ENCODE data around the gene DHRSX. TPM values are rescaled to one million over a fixed set of nuclear protein-coding genes. Genes with fewer than 3 reads are reported as not detected.

Gene DHRSX
- total and polyA plus RNA-seq, 2 of the 8 experiments (the other 6 are each of a cell fraction or from before 2014, with no cell fraction given): 35.1 to 43.4 TPM

GRCh38 chrX:2486476-2487133 lies 14.2 kb downstream of the DHRSX start:
- Histone ChIP-seq H2BK20ac (ENCODE audit: low read length) (no peak overlapping the region), H3K36me3 (ENCODE audit: control insufficient read depth in 2 of 4, insufficient read depth in 4 of 4, low read length in 3 of 4) (peaks cover 10 to 49% (median 36%) of the 10 kb centered on the region in 4 experiments; a peak in 7 of 8 replicates), H4K20me1 (replicated peaks in 1 of 2; ENCODE audit: control insufficient read depth in 1 of 2, insufficient read depth in 2 of 2, low read length in 2 of 2) (peaks cover 12 to 15% of the 10 kb centered on the region in 2 experiments), H2BK5ac (ENCODE audit: low read depth, low read length) (peak overlapping the region; percentile 73), H4K5ac (ENCODE audit: insufficient read length, low read depth, low read length) (no peak overlapping the region), H4K8ac (ENCODE audit: extremely low read depth, insufficient read depth, low read length) (no peak overlapping the region), H3K4me2 (ENCODE audit: insufficient read depth in 1 of 2, low read depth in 2 of 2, low read length in 2 of 2) (no peak overlapping the region), H2BK15ac (ENCODE audit: low read length) (no peak overlapping the region), H2BK120ac (replicated peaks; ENCODE audit: low read depth, low read length) (no peak overlapping the region), H3K14ac (ENCODE audit: insufficient read length) (no peak overlapping the region), H3K23me2 (ENCODE audit: low read depth, low read length) (peaks cover 2% of the 10 kb centered on the region; the same call in 1 of the 2 replicates), H3K18ac (ENCODE audit: extremely low read depth, low read length) (no peak overlapping the region), H3K79me1 (ENCODE audit: low read depth, low read length) (peaks cover 15% of the 10 kb centered on the region), H3K4ac (replicated peaks; ENCODE audit: insufficient read length, low read depth, low read length) (no peak overlapping the region), H3K4me3 (ENCODE audit: extremely low read depth in 1 of 4, insufficient read depth in 2 of 4, low read depth in 3 of 4, low read length in 4 of 4) (no peak overlapping the region), H3K56ac (replicated peaks; ENCODE audit: insufficient read length, low read depth, low read length) (no peak overlapping the region), H3K27ac (ENCODE audit: low read depth, low read length) (no peak overlapping the region; the same call in 1 of the 2 replicates), H3K23ac (ENCODE audit: insufficient read length) (no peak overlapping the region), H3K9me3 (ENCODE audit: insufficient read depth in 2 of 2, low read depth in 1 of 2, low read length in 1 of 2) (no peaks in the 10 kb centered on the region), H3K27me3 (replicated peaks in 1 of 4; ENCODE audit: control insufficient read depth in 3 of 4, extremely low read depth in 1 of 4, insufficient read depth in 3 of 4, low read length in 3 of 4) (no peaks in the 10 kb centered on the region), H2BK12ac (ENCODE audit: low read depth, low read length) (no peak overlapping the region), H3K4me1 (replicated peaks in 1 of 4; ENCODE audit: control insufficient read depth in 3 of 4, insufficient read depth in 4 of 4, low read length in 3 of 4) (peaks cover 5 to 13% (median 8%) of the 10 kb centered on the region in 4 experiments), H4K91ac (replicated peaks; ENCODE audit: insufficient read length, low read length) (no peak overlapping the region), H2AK5ac (ENCODE audit: low read depth, low read length) (no peak overlapping the region), H2AFZ (ENCODE audit: low read length) (no peak overlapping the region), H3K79me2 (ENCODE audit: control insufficient read depth in 1 of 2, insufficient read depth in 2 of 2, low read length in 2 of 2) (peaks cover 6 to 79% of the 10 kb centered on the region in 2 experiments; a peak in 3 of 4 replicates), H3K9ac (replicated peaks in 1 of 4; ENCODE audit: extremely low read depth in 1 of 4, low read depth in 3 of 4, low read length in 3 of 4) (no peak overlapping the region)
- ChIA-PET CTCF (ENCODE audit: partially characterized antibody) (no interaction called here), POLR2A (ENCODE audit: partially characterized antibody) (no interaction called here)
- WGBS, 2 experiments (ENCODE audit: extremely low coverage in 1 of 2, insufficient coverage in 1 of 2, insufficient read length in 1 of 2, insufficient replicate concordance in 2 of 2, low coverage in 1 of 2, low lambda C conversion rate in 2 of 2, missing lambda C conversion rate in 1 of 2): 88% methylated on average over 29 of the region's 29 CpGs; no CpG with 5 or more reads in 1 of the 2 experiments
- TF ChIP-seq JUND (IDR thresholded peaks at IDR 0.05; ENCODE audit: low read length) (no peak), SIX5 (IDR thresholded peaks at IDR 0.05; ENCODE audit: low read depth, low read length) (no peak), POU5F1 (IDR thresholded peaks at IDR 0.05; ENCODE audit: low read depth, low read length) (no peak)
- FAIRE-seq (no peak), DNase-seq (ENCODE audit: low read depth in 1 of 2, low spot score in 2 of 2) (no peak)
